NCI-H82 (cell line): ENCODE results near the gene BLTP1.

ENCODE experiments used
- DNase-seq: peaks from one replicate; lab custom pipeline; 2025; lab: John Stamatoyannopoulos, UW

BLTP1 gene

GRCh38 chr4:122172266-122172665 is 20.1 kb downstream of the BLTP1 start:
- DNase-seq: no peak

- no peak for DNase-seq
Measured at GRCh38 chr4:122178961-122179360, 26.8 kb downstream of the BLTP1 start.

- no peak for DNase-seq
Measured at GRCh38 chr4:122195718-122196117, 43.6 kb downstream of the BLTP1 start.
